Stimulated activated CD4-positive, alpha-beta T cell treated with anti-CD3 and anti-CD28 coated beads, Interleukin-4, amount 100 ng/mL, for 24 hours (primary cell): ENCODE results near the gene TLCD3B.
"Not testable (repeated sequence)": the region's sequence is repeated elsewhere in the genome, so short reads cannot be mapped to it uniquely, and the experiment has no call there.

ENCODE experiments used
- DNase-seq: peaks from one replicate; pipeline ENCODE4 v3.0.0-alpha.2; 2020

TLCD3B gene

DNA sequence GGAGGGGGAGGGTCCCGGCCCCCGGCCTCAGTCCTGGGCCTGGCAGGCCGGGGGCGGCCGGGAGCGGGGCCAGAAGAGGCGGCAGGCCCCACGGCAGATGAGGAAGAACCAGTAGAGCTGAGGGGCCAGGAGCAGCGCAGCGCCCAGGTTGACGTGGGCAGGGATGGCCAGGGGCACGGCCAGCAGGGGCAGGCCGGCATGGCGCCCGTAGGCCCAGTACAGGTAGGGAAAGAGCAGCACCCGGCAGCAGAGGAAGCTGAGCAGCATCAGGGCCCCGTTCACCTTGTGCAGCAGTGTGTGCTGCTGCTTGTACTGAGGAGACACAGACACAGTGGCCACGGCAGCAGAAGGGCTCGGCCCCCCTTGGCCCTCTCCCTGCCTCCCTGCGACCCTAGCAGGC, 5.9 kb downstream of the TLCD3B start:
- no peak for DNase-seq

DNA sequence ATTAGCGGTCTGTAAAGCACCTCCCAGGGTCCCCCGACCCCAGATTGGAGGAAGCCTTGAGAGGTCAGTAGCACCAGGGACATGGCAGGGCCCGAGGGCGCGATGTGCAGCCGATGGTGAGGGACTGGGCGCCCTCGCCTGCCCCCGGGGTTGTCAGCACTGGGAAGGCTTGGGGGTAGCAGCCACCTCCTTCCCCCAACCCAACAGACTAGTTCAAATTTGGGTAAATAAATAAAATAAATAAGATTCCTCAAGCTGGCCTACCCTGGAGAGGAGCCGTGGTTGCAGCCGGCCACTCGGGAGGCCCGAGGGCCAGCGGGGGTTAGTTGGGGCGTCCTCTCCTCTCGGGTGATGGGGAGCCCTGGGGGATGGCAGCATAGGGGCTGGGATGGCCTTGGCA, 6.6 kb downstream of the TLCD3B start:
- no peak for DNase-seq

DNA sequence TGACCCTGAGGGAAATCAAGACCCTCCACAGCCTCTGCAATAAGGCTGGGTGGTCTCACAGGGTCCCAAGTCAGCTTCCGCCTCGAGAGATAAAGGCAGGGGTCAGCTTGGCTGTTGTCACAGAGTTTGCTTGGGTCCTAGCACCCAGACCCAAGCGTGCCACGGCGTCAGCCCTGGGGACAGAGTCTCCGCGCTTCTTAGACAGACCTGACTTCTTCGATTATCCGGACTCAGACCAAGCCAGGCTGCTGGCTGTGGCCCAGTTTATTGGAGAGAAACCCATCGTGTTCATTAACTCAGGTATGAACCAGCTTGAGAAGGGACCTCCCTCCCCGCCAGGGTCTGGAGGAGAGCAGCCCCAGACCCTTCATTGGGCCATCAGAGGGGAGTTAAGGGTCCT, 7.5 kb downstream of the TLCD3B start:
- no peak for DNase-seq

DNA sequence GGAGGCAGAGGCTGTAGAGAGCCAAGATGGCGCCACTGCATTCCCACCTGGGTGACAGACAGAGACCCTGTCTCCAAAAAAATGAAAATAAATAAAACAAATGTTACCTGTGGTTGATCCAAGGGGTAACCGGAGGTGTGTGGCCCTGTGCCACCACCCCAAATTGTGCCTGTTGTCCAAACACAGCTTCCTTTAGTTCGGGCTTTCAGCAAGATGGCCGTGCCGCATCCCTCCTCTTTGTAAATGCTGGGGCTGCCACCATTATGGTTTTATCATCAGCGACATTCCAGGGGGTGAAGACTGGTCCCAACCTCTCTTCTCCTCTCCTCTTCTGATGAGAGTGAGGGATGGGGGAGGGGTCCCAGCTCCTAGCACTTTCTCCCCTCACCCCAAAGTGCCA, 8.2 kb downstream of the TLCD3B start, which contains the start of gene C16orf92:
Gene C16orf92 (plus strand): TSS at position 312 of the 400 bp plus-strand sequence. CDS start 143 bp downstream, outside the sequence.
- no peak for DNase-seq

GRCh38 chr16:30018731-30019158, 12.3 kb downstream of the TLCD3B start:
- DNase-seq, result no peak

DNA sequence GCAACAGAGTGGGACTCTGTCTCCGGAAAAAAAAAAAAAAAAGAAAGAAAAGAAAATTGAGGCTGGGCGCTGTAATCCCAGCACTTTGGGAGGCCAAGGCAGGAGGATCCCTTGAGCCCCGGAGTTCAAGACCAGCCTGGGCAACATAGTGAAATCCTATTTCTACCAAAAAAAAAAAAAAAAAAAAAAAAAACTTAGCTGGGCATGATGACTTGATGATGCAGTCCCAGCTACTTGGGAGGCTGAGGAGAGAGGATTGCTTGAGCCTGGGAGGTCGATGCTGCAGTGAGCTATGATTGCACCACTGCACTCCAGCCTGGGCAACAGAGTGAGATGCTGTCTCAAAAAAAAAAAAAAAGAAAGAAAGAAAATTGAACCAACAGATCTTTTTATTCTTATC, 13.1 kb downstream of the TLCD3B start:
- DNase-seq, result not testable (repeated sequence)

- no peak for DNase-seq
These were observed 13.8 kb downstream of the TLCD3B start for GRCh38 chr16:30017277-30017656.

GRCh38 chr16:30016555-30017276, 14.4 kb downstream of the TLCD3B start:
- no peak for DNase-seq

- not testable (repeated sequence) for DNase-seq
These were observed 15.6 kb downstream of the TLCD3B start for GRCh38 chr16:30015450-30015849.

- not testable (repeated sequence) for DNase-seq
These were observed 18.5 kb downstream of the TLCD3B start for GRCh38 chr16:30012598-30012997.

- DNase-seq, result no peak
These were observed 19.2 kb downstream of the TLCD3B start for GRCh38 chr16:30011714-30012504.

DNA sequence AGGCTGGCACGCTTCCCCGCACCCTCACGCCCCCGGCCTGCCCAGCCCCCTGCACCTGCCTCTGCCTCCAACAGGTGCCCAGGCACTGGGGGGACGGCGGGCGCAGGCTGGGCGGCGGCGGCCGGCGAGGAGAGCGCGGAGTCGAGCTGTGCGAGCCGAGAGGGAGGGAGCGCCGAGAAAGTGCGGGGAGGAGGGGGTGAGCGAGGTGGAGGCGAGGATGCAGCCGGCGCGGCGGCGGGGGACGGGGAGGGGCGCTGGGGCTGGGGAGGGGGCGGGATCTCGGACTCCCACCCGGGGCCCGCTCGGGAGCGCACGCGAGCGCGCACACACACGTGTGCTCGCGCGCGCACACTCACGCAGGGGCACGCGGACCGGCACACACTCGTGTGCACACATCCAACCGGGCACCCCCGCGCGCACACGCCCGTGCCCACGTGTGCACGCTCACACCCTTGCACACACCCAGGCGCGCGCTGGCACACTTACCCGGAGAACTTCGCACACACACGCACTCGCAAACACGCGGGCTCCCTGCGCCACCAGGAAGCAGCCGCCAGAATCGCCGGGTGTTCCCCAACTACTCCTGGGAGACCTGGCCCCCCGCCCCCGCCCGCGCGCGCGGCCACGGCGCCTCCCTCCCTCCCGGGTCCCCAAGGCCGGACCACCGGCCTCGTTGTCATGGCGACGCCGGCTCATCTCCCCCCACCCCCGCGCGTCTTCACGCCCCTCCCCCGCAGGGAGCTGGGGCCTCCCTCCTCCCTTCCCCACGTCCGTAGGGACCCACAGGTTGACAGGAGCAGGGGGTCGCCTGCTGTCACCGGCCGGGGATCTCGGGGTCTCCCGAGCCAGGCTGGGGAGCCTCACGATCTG, 20.0 kb downstream of the TLCD3B start, which contains the start of gene DOC2A:
Gene DOC2A (minus strand): TSS at position 184 of the 870 bp plus-strand sequence. CDS start 805 bp downstream, outside the sequence.
- DNase-seq, result peak; percentile 37

- no peak for DNase-seq
These were observed 20.9 kb downstream of the TLCD3B start for GRCh38 chr16:30009990-30010843.

GRCh38 chr16:30009085-30009862, 21.8 kb downstream of the TLCD3B start:
- DNase-seq, result no peak

GRCh38 chr16:30007378-30007895, 23.6 kb downstream of the TLCD3B start:
- DNase-seq, result no peak

GRCh38 chr16:30006659-30007377, 24.3 kb downstream of the TLCD3B start:
- DNase-seq, result no peak

DNA sequence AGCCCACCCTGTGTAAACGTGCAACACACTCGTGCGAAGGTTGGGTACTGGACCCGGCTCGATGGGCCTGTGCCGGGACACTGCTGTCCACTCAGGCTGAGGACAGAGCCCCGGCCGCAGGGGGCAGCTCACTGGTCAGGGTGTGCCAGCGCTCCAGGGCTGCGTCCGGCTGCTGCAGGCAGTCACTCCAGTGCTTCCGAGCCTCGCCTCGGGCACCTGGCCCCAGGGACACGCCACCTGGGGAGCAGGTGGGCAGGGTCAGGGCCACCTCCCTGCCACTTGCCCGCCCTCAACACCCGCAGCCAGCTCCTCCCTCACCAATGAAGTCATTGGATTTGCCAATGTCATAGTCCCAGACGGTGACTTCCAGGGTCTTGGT, 25.0 kb downstream of the TLCD3B start:
- DNase-seq, result no peak

- peak; percentile 48 for DNase-seq
These were observed 25.6 kb downstream of the TLCD3B start for GRCh38 chr16:30005341-30006094.

DNA sequence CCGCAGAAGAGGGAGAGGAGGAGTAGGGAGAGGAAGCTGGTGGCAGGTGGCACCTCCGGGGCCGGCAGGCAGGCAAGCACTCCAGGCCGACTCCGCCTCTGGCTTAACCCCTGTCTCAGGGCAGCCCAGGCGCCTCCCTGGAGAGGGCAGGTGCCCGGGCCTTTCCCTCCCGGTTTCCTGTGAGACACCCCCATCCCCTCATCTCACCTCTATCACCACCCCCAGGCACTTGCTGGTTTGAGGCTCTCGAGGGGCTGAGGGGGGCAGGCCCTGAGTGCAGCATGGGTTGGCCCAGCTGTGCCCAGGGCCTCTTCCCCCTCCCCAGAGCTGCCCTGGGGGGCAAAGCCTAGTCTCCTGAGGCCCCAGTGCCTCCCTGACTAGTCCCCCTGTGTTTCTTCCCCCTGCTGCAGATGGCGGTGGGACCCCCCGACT, 26.2 kb downstream of the TLCD3B start:
- DNase-seq, result no peak

DNA sequence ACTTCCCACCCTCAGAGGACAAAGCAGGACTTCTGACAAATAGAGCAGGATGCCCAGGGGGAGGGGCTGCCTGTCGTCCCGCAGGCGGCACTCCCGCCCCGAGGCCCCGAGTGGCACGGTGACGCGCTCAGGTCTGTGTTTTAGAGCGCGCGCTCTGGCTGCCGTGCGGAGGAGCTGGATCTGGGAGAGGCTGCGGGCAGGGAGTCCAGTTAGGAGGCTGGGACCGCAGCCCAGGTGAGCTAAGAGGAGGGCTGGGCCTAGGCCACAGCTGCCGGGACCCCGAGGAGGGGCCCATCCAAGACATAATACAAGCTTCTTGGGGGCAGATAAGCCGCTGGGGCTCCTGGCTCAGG, 26.7 kb downstream of the TLCD3B start:
- no peak for DNase-seq
